ENCODE data around the gene EMP2.
"Not testable (repeated sequence)": the region's sequence is repeated elsewhere in the genome, so short reads cannot be mapped to it uniquely, and the experiment has no call there.

Gene EMP2

DNA sequence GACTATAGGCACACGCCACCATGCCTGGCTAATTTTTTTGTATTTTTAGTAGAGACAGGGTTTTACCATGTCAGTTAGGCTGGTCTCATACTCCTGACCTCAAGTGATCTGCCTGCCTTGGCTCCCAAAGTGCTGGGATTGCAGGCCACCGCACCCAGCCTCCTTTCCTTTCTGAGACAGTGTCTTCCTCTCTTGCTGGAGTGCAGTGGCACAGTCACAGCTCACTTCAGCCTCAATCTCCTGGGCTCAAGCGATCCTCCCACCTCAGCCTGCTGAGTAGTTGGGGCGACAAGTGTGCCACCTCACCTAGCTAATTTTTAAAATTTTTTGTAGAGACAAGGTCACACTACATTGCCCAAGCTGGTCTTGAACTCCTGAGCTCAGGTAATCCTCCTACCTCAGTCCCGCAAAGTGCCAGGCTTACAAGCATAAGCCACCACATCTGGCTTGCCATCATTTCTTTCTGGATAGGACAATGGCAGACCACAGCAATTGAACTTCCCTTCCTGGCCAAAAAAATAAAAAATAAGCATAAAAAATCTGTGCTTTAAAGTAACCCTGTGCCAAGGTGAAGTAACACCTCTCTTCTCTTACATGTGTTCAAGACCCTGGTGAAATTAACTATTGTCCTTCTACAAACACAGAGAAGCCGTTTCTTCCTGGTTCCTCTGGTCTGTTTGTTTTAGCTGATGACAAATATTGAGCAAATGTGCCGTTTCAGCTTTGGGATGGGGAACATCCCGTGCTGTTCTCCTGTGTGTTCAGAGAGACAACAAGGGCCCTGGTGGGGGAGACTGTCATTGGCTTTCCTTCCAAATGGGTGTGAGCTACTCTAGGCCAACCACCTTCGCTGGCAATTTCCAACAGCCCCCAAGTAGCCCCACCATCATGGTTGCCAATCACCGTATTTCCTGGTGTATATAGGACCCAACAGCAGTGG lies 60.2 kb downstream of the EMP2 start:
- peak; percentile 81 for DNase-seq

DNA sequence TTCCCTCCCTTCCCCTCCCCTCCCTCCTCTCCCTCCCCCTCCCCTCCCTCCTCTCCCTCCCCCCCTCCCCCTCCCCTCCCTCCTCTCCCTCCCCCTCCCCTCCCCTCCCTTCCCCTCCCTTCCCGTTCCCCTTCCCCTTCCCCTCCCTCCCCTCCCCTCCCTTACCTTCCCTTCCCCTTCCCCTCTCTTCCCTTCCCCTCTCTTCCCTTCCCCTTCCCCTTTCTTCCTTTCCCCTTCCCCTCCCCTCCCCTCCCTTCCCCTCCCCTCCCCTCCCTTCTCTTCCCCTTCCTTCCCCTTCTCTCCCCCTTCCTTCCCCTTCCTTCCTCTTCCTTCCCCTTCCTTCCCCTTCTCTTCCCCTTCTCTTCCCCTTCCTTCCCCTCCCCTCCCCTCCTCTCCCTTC lies 61.1 kb downstream of the EMP2 start:
- no peak for DNase-seq

DNA sequence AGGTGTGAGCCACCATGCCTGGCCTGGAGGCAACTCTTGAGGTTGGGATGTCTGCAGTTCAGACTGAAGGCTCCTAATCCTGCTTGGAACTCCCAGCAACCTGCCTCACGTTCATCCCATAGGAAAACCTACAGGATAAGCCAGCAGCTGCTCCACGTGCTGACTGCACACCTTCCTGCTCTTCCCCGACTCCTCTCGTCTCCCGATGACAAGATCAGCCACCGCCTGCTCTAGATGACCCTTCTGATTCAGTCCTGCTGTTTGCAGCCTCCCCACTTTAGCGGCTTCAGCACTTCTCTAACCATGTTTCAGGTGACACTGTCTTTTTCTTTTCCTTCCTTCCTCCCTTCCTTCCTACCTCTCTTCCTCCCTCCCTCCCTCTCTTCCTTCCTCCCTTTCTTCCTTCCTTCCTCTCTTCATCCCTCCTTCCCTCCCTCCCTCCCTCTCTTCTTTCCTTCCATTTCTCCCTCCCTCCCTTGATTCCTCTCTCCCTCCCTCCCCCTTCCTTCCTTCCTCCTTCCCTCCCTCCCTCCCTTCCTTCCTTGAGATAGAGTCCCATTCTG lies 61.8 kb downstream of the EMP2 start:
- no peak for DNase-seq

DNA sequence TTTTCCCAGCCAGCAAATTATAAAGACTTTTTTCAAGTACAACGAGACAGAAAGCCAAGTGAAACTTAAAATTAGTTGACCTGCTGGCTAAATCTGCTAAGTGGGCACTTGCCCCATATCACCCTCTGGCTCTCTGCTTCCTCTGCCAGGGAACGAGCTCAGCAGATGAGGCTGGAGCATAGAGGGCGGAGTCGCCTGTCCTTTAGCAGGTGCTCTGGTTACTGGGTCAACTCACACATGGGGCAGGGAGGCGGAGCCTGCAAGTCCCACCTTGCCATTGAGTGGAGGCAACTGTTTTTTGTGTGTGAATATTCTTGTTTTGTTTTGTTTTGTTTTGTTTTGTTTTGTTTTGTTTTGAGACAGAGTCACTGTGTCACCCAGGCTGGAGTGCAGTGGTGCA lies 62.5 kb downstream of the EMP2 start:
- DNase-seq: no peak

DNA sequence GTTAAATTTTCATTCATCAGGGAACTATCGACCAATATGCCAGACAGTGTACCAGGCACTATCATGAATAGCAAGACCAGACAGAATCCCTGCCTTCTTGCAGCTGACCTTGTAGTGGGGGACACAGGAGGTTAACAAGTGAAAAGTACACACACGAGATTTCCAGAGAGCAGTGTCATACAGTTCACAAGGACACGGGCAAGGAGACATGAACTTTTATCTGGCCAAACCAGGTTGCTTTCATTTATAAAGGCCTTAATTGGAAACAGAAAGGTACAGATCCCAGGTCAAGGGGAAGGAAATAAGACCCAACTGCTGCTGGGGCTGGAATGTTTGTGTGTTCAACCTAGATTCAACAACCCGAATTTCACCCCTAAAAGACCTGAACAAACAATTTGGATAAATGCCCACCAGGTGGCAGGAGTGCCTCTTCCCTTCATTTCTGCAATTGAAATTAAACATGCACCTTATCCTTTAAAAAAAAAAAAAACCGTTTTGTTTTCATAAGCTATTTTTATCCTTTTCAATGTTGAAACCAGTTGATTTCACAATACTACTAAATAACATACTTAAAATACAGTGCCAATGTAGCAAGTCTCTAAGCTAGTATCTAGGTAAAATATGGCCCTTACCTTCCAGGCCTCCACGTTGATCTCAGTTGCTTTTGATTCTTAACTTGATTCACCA lies 65.9 kb downstream of the EMP2 start:
- peak; percentile 29 for DNase-seq

DNA sequence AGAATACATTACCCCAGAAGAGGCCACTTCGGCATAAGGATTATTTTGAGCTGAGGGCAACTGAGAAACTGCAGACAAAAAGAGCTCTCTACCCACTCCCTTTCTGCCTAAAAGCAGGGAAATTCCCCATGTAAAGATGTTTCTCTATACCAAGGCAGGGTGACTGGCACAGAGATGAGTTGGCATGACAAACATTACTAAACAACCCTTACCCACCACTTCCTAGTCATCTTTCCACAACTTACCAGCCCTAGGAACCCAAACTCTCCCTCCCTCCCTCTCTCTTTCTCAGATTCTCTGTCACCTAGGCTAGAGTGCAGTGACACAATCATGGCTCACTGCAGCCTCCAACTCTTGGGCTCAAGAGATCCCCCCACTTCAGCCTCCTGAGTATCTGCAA lies 68.6 kb downstream of the EMP2 start:
- no peak for DNase-seq

DNA sequence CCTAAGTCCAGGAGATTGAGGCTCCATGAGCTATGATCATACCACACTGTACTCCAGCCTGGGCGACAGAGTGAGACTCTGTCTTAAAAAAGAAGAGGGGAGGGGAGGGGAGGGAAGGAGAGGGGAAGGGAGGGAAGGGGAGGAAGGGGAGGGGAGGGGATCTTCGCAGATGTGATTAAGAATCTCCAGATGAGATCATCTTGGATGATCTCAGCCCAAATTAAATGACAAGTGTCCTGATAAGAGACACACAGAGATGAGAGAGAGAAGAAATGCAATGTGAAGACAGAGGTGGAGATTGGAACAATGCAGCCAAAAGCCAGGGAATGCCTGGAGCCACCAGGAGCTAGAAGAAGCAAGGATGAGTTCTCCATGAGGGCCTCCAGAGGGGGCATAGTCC lies 70.1 kb downstream of the EMP2 start:
- no peak for DNase-seq

DNA sequence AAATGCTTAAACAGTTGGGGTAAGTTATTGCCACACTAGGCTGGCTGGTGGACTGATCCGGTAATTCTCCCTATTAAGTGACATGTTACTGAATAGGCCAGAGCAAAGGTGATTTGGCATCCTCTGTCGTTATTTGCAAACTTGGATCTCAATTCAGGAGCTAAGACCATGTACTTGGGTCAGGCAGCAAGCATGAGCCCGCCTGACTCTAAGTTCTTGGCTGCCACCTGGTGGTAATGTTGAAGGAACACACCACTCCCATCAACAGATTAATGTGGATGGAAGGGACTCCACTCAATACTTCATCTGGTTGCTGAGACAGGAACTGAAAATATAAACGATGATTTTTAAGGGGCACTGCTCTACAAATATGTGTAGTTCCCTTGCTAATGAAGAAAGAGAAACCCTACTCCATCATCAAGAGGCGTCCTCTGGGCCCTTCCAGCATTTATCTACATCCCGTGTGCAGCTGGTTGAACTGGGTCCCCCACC lies 70.8 kb downstream of the EMP2 start:
- DNase-seq: peak; percentile 75

DNA sequence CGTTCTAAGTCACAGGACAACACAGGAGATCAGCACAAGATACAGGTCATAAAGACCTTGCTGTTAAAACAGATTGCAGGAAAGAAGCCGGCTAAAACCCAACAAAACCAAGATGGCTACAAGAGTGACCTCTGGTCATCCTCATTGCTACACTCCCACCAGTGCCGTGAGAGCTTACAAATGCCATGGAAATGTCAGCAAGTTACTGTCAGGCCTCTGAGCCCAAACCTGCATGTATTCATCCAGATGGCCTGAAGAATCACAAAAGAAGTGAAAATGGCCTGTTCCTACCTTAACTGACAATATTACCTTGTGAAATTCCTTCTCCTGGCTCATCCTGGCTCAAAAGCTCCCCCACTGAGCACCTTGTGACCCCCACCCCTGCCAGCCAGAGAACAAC lies 75.1 kb downstream of the EMP2 start:
- not testable (repeated sequence) for DNase-seq

DNA sequence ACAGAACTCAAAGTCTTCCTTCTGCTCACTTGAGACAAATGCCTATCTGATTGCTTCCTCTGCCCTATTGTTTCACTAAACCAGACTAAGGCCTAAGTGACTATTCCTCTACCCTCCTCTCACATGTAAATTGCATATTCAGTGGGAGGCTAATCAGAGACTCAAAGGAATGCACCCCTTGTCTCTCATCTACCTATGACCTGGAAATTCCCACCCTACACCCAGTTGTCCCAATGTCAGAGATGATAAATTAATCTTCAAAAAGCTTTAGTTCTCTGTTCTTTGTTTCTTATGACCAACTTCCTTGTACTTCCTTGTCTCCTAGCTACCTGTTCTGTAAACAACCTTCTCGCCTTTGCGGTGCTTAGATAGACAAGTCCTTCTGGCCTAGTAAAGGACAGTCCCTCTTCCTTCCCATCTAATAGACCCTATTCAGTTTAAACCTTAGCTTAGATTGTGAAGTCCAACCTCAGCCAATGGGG lies 76.0 kb downstream of the EMP2 start:
- no peak for DNase-seq

DNA sequence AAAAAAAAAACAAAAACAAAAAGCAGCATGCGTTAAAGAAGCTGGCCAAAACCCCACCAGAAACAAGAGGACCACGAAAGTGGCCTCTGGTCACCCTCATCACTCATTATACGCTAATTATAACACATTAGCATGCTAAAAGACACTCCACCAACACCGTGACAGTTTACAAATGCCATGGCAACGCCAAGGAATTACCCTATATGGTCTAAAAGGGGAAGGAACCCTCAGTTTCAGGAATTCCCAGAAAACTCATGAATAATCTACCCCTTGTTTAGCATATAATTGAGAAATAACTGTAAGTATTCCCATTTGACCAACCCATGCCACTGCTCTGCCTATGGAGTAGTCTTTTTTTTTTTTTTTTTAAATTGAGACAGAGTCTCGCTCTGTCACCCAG lies 77.6 kb downstream of the EMP2 start:
- no peak for DNase-seq

DNA sequence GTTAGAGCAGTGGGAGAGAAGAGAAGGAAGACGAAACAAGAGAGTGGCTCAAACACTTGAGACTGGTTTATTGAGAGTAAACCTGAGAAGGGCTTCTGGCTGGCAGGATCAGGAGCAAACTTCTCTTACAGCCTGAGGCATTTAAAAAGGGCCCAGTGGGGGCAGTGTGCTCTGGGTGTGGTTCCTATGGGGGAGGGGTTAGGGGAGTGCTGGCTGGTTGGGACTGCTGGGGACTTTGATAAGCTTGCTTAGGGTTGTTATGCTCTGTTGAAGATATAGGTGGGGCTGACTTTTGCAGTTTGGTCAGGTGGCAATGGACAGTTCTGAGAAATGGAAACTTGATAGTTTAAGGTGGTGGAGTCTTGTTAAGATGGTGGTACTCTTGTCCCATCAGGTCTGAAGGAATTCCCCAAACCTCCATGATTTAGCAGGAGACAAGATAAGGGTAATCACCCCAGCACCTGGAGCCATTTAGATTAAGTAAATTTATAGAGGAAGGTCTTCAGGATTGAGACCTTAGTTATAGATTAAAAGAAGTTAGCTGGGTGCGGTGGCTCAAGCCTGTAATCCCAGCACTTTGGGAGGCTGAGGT lies 79.3 kb downstream of the EMP2 start:
- DNase-seq: no peak

DNA sequence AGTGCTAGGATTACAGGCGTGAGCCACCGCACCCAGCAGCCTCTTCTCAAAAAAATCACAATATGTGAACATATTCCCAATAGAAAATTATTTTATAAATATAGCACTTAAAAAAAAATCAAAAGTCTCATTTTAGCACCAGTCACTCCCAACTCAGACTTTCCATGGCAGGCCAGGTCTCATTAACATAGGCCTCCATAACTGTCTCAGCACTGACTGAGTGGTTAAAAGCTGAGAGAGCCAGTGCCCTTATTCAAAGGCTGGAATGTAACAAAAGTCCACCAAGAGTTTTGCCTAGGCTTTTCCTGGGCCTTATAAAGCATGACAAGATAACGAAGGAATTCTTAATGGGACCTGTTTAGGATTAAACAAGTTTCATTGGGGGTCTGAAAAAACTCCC lies 79.8 kb downstream of the EMP2 start:
- DNase-seq: no peak

DNA sequence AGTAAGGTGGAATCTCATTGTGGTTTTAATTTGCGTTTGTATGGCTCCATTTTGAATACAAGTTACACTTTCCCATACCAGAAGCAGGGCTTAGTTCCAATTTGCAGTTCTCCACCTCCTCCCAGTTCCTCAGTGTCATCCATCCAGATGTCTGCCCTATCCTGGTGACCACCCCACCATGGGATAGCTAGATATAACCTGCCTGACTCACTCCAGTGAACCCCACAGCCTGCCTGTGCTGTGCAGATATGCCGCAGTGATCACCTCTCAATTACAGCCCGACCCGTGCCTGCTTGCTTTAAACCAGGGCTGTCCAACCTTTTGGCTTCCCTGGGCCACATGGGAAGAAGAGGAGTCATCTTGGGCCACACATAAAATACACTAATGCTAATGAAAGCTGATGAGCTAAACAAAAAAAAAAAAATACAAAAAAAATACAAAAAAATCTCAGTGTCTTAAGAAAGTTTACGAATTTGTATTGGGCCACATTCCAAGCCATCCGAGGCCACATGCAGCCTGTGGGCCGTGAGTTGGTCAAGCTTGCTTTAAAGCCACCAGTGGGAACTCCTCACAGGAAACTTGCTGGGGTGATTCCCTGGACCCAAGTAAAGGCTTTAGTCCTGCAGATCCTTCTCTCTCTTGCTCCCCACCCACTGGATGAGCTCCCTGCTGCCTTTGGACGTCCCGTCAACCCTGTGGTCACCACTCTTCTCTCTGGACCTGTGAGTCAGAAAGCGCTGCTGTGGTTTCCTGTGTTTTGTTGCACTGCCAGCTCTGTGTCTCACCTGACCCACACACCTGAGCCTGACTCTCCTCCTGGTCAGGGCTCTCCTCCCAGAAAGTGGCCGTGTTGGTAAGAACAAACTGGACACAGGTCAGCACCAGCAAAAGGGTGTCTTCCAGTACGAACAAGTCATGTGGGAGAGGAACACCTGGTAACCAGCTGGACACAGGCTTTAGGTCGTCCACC lies 83.0 kb downstream of the EMP2 start:
- DNase-seq: no peak

DNA sequence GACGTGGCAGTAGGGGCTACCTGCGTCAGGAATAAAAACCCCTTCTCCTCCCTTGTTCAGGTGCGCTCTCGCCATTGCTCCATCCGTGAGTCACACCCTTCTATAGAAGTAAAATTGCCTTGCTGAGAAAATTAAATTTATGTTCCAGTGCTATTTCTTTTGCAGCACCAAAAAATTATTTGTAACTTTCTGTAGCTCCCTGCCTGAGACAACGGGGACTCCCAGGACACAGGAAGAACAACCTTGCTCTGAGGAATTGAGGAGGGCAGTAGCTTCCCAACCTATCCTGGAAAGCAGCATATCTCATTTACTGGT lies 85.4 kb downstream of the EMP2 start:
- DNase-seq: no peak

DNA sequence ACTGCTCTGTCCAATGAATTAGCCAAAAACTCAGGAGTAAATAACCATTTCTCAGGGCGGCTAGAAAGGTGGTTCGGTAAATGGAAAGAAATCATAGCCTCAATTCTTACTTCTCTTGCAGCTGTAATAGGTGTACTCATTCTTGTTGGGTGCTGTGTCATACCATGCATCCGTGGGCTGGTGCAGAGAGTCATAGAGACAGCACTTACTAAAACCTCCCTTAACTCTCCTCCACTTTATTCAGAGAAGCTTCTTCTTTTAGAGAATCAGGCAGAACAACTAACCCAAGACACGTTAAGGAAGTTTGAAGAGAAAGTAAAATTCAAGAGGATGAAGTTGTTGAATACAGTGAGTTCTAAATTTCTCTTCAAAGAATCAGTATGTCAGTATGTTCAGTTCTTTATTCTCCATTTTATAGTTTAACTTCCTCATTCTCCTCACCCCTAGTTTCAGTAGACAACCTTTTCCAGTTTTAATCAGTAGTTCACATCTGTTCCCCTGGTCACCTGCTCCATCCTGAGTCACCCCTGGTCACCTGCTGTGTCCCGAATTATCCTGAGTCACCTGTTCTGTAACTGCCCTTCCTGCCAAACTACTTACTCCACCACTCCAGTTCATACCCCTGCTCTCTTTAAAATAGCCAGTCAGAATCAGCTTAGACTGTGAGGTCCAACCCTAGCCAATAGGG lies 85.9 kb downstream of the EMP2 start:
- DNase-seq: no peak

DNA sequence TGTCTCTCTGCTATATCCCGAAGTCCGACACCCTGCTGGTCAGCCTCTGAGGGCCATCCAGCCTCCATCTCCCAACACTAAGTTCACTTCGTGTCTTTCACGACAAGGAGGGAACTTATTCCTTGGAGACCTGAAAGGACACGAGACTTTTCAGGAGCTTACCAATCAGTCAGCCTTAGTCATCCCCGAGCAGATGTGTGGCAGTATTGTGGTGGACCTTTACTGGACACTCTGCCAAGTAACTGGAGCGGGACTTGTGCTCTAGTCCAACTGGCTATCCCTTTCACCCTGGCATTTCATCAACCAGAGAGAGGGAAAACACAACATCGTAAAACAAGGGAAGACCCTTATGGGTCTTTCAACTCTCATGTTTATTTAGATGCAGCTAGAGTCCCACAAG lies 87.1 kb downstream of the EMP2 start:
- DNase-seq: no peak

DNA sequence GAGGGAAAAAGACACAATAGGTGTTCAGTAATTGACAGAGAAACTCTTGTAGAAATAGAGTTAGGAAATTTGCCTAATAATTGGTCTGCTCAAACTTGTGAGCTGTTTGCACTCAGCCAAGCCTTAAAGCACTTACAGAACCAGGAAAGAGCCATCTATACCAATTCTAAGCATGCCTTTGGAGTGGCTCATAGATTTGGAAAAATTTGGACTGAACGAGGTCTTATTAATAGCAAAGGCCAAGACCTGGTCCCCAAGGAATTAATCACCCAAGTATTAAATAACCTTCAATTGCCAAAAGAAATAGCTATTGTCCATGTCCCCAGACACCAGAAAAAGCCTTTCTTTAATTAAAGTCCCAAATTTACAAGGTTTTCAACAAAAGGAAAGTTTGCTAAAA lies 90.3 kb downstream of the EMP2 start:
- DNase-seq: no peak

DNA sequence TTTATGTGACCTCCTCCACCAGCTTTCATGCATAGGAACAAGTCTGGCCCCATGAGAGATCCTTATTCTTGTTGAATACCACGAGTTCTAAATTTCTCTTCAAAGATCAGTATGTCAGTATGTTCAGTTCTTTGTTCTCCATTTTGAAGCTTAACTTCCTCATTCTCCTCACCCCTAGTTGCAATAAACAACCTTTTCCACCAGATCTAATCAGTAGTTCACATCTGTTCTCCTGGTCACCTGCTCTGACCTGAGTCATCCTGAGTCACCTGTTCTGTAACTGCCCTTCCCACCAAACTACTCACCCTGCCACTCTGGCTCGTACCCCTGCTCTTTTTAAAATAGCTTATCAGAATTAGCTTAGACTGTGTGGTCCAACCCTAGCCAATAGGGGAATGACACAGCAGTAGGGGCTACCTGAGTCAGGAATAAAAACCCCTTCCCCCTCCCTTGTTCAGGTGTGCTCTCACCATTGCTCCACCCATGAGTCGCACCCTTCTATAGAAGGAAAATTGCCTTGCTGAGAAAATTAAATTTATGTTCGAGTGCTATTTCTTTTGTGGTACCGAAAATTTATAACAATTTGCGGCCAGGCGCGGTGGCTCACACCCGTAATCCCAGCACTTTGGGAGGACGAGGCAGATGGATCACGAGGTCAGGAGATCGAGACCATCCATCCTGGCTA lies 94.6 kb downstream of the EMP2 start:
- DNase-seq: no peak

DNA sequence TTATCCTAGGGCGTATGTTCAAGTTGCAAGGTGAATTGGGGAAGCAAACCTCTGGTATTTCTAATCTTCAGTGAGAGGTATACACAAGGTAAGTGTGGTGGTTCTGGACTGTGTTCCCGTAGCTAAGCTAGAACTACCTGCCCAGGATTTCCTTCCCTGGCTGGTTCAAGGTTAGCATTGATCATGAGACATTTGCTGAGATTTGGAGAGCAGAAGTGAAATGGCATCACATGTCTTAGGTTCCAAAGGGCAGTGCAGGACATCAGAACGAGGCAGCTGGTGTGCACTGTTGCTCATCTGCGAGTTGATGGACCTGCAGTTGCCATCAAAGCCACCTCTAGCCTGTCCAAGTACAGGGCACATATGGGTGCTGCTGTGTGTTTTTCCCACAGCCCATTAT lies 95.2 kb downstream of the EMP2 start:
- DNase-seq: no peak

DNA sequence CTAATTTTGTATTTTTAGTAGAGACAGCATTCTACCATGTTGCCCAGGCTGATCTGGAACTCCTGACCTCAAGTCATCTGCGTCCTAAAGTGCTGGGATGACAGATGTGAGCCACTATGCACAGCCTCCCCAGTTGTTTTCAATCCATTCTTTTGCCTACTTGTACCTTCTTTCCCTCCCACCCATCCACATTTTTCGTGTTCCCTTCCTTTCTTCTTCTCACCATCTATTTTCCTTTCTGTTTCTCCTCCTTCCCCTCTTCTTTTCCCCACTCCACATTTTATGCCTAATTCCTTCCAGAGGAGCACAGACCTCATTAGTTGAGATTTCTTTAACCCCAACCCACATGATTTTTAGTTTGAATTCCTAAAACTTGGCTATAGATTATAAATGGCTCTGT lies 100.2 kb downstream of the EMP2 start:
- DNase-seq: no peak

All from DMS153 (cell line).